HepG2 (cell line): ENCODE data around the gene TMBIM4. TPM values are rescaled to one million over a fixed set of nuclear protein-coding genes. Genes with fewer than 3 reads are reported as not detected.
A peak's percentile ranks its signal among the peaks of the same experiment; 100 is the strongest.

Experiments
- ARNT ChIP-seq: fragments of 450-650 bp; IDR thresholded peaks from 2 replicates; pipeline ENCODE4 v1.6.1; 2017
- CC2D1A ChIP-seq: sonication (generic); formaldehyde crosslinking; IDR thresholded peaks from 2 replicates; pipeline ENCODE4 v1.8.1; 2023; ENCODE audit warnings: mild to moderate bottlenecking, missing genetic modification reagents
- FOSL2 ChIP-seq: sonication (generic); formaldehyde crosslinking; IDR thresholded peaks from 2 replicates; pipeline ENCODE4 v1.4.0; 2020; ENCODE audit warnings: missing genetic modification reagents
- KAT7 ChIP-seq: IDR thresholded peaks from 2 replicates; pipeline ENCODE4 v1.6.1; 2018; ENCODE audit warnings: borderline replicate concordance, missing compliant biosample characterization
- KMT2B ChIP-seq: IDR thresholded peaks from 2 replicates; pipeline ENCODE4 v1.6.1; 2016; ENCODE audit warnings: missing genetic modification reagents, missing compliant biosample characterization
- NFYC ChIP-seq: IDR thresholded peaks from 2 replicates; pipeline ENCODE4 v1.6.1; 2016; ENCODE audit warnings: missing genetic modification reagents, missing compliant biosample characterization
- SAFB2 ChIP-seq: sonication (generic); formaldehyde crosslinking; IDR thresholded peaks from 2 replicates; pipeline ENCODE4 v1.5.1; 2020; ENCODE audit warnings: missing genetic modification reagents, low read depth, mild to moderate bottlenecking, borderline replicate concordance
- SNAPC5 ChIP-seq: sonication (generic); formaldehyde crosslinking; IDR thresholded peaks from 2 replicates; pipeline ENCODE4 v1.8.1; 2023; ENCODE audit warnings: mild to moderate bottlenecking, missing genetic modification reagents, borderline replicate concordance
- TERF1 ChIP-seq: sonication (generic); formaldehyde crosslinking; IDR thresholded peaks from 2 replicates; pipeline ENCODE4 v1.8.0; 2022; ENCODE audit warnings: mild to moderate bottlenecking, missing genetic modification reagents, moderate library complexity
- ZBTB7B ChIP-seq: sonication (generic); formaldehyde crosslinking; IDR thresholded peaks from 2 replicates; pipeline ENCODE4 v1.4.0; 2020; ENCODE audit warnings: missing genetic modification reagents
- ZFP1 ChIP-seq: IDR thresholded peaks from 2 replicates; pipeline ENCODE4 v1.6.1; 2016
- ZFP41 ChIP-seq: sonication (generic); formaldehyde crosslinking; IDR thresholded peaks from 2 replicates; pipeline ENCODE4 v1.4.0; 2020; ENCODE audit warnings: mild to moderate bottlenecking, missing genetic modification reagents, borderline replicate concordance
- ZFY ChIP-seq: sonication (generic); formaldehyde crosslinking; IDR thresholded peaks from 2 replicates; pipeline ENCODE4 v1.4.0; 2020; ENCODE audit warnings: missing genetic modification reagents
- ZHX2 ChIP-seq, 2 experiments: sonication (generic) in 1 of 2; formaldehyde crosslinking in 1 of 2; IDR thresholded peaks; 2 replicates each; pipeline versions ENCODE4 v1.6.1 to v1.9.0; 2014 to 2022; ENCODE audit warnings: antibody characterized with exemption in 1 of 2, borderline replicate concordance in 1 of 2, inconsistent platforms in 1 of 2, low read depth in 1 of 2, missing genetic modification reagents in 1 of 2
- ZNF136 ChIP-seq: sonication (generic); formaldehyde crosslinking; IDR thresholded peaks from 2 replicates; pipeline ENCODE4 v1.8.1; 2022; ENCODE audit warnings: low read depth, mild to moderate bottlenecking, moderate library complexity, missing genetic modification reagents
- ZNF296 ChIP-seq: sonication (generic); formaldehyde crosslinking; conservative IDR thresholded peaks from 2 replicates; pipeline ENCODE4 v1.5.0; 2020; ENCODE audit warnings: mild to moderate bottlenecking, missing genetic modification reagents
- ZNF33A ChIP-seq: sonication (generic); formaldehyde crosslinking; IDR thresholded peaks from 2 replicates; pipeline ENCODE4 v1.5.1; 2020; ENCODE audit warnings: missing genetic modification reagents, mild to moderate bottlenecking, moderate library complexity, borderline replicate concordance
- ZNF724P ChIP-seq: sonication (generic); formaldehyde crosslinking; IDR thresholded peaks from 2 replicates; pipeline ENCODE4 v1.8.0; 2022; ENCODE audit warnings: missing genetic modification reagents, borderline replicate concordance
- ZNF749 ChIP-seq: sonication (generic); formaldehyde crosslinking; IDR thresholded peaks from 2 replicates; pipeline ENCODE4 v1.8.0; 2022; ENCODE audit warnings: mild to moderate bottlenecking, missing genetic modification reagents, moderate library complexity, borderline replicate concordance
- ZNF777 ChIP-seq: sonication (generic); formaldehyde crosslinking; IDR thresholded peaks from 2 replicates; pipeline ENCODE4 v1.4.0; 2020; ENCODE audit warnings: missing genetic modification reagents
- ZNF781 ChIP-seq: sonication (generic); formaldehyde crosslinking; IDR thresholded peaks from 2 replicates; pipeline ENCODE4 v1.5.1; 2020; ENCODE audit warnings: borderline replicate concordance, mild to moderate bottlenecking, missing genetic modification reagents; ENCODE audit errors: not compliant biosample characterization
- ZSCAN12 ChIP-seq: sonication (generic); formaldehyde crosslinking; IDR thresholded peaks from 2 replicates; pipeline ENCODE4 v1.9.0; 2021; ENCODE audit warnings: mild to moderate bottlenecking, missing genetic modification reagents
- polyA plus RNA-seq, 8 experiments: library from polyadenylated mRNA; depleted of rRNA in 3 of 8; stranded (reverse) in 7 of 8; unstranded in 1 of 8; fragments of >200 nt; fragmentation: Illumina TruSeq in 4 of 8; extraction: Trizol in 4 of 8; gene quantifications; 2 replicates each; pipeline versions ENCODE4 v1.2.1 to v1.2.3, GENCODE V29; 2011 to 2016; ENCODE audit warnings: low read depth in 4 of 8, missing spikeins in 1 of 8, mixed read lengths in 1 of 8; ENCODE audit not compliant: insufficient read depth in 1 of 8
- total RNA-seq, 5 experiments: library from RNA; depleted of rRNA; stranded (reverse); fragments of >200 nt; fragmentation: Illumina TruSeq; extraction: Trizol; gene quantifications; 2 replicates each; pipeline ENCODE4 v1.2.3, GENCODE V29; 2016; ENCODE audit warnings: low read depth in 1 of 5

TMBIM4 gene
- total and polyA plus RNA-seq, 2 of the 13 experiments (the other 11 are each of a cell fraction or from before 2014, with no cell fraction given), result 60.5 to 67.7 TPM

- TF ChIP-seq ZHX2 (IDR thresholded peaks at IDR 0.05; ENCODE audit: low read depth) (peak; percentile 56; the same call in 1 of the 2 replicates), ZHX2 (CRISPR knock-in tag; IDR thresholded peaks at IDR 0.05; ENCODE audit: borderline replicate concordance) (no peak), ZFY (CRISPR knock-in tag) (peak; percentile 77), SNAPC5 (CRISPR knock-in tag) (no peak), FOSL2 (CRISPR knock-in tag) (peak; percentile 39), ZNF749 (CRISPR knock-in tag) (0 out of 2 replicates have a peak, but pooled peaks have one; percentile 58), ZNF33A (CRISPR knock-in tag) (no peak), ZFP41 (CRISPR knock-in tag) (no peak), ZFP1 (CRISPR knock-in tag) (no peak), ZSCAN12 (no peak), ZNF777 (no peak), KMT2B (CRISPR knock-in tag) (peak; percentile 97), ZNF136 (CRISPR knock-in tag) (0 out of 2 replicates have a peak, but pooled peaks have one; percentile 60), KAT7 (CRISPR knock-in tag) (peak; percentile 81; the same call in 1 of the 2 replicates), TERF1 (CRISPR knock-in tag) (no peak), ZBTB7B (CRISPR knock-in tag) (no peak), ZNF296 (CRISPR knock-in tag) (no peak), ARNT (no peak), CC2D1A (no peak), NFYC (CRISPR knock-in tag) (peak; percentile 11; the same call in 1 of the 2 replicates), SAFB2 (CRISPR knock-in tag) (0 out of 2 replicates have a peak, but pooled peaks have one; percentile 36), ZNF724P (CRISPR knock-in tag) (peak; percentile 67; the same call in 1 of the 2 replicates), ZNF781 (CRISPR knock-in tag) (no peak)
Observed at GRCh38 chr12:66130267-66131066, 39.3 kb downstream of the TMBIM4 start, which contains the start of gene LLPH (continued).
